GM18870 (cell line): ENCODE measurements around the gene CAPN13.

ENCODE experiments used
- ATAC-seq: cut with Tn5 transposase; IDR thresholded peaks from one replicate; pipeline ENCODE4 v1.9.1; 2021; ENCODE audit warnings: moderate library complexity; ENCODE audit not compliant: unreplicated experiment

The CAPN13 gene

DNA sequence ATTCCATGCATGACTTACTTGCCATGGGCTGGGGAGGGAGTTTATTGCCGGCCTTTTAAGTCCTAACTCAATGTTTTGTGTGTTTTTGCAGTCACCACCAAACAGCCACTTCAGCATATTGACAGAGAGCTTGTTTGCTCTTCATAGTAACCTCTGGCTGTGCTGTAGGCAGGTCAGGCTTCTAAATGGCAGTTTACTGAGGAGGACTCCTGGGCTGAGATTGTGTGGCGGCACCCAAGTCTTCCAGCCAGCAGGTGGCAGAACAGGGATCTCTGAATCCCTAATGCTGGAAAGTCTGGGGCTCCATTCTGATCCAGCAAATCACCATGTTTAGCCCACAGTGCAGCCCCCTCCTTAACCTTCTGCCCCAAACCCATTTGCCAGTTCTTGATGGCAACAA lies 121.2 kb downstream of the CAPN13 start:
- no peak for ATAC-seq

DNA sequence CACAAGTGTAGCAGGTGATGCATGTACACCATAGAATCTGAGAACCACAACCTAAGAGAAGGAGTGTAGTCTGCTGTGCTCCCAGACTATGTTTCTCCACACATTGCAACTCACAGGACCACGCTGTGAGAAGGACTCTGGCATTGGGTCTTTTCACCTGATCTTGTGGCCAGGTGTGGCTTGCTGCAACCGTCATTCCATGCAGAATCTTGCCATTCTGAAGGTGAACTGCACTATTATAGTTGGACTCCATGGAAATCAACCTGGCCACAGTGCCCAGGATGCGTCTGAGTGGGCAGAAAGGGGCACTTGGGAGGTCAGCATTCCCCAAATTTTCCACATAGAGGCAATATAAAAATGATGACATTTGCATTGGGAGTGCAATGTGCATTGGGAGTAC lies 122.2 kb downstream of the CAPN13 start:
- ATAC-seq, result no peak

DNA sequence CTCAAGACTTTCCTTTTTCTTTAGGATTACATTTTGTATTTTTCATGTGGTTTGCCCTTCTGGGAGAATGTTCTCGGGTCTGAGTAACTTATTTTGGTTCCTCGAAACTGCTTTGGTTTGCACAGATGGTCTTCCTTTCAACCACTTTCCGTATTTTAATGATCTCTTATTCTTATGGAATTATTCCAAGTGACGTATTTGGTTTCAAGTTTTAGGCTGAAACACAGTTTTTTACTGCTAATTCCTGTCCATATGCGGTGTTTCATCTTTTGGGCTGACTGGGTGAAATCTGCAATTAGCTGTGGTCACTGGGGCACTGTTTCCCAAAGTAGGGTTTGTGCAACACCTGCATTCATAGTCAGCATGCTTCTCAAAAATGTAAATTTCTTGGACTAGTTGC lies 122.7 kb downstream of the CAPN13 start:
- ATAC-seq, result no peak

DNA sequence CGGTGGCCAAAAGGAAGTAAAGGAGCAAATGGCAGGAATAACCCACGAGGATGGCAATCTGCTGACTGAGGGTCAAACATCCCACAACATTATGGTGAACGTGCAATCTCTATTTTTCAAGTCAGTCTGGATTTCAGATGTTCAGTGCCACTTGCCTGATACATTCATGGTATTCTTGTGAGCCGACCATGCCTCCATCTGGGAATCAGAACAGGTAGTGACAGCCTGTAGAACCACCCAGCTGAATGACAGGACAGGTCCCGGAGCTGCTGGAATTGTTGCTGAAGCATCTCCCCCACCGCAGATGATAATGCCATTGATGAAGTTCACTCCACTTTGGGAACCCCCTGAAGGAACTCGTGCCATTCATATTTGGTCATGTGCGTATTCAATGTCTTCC lies 123.2 kb downstream of the CAPN13 start:
- ATAC-seq, result no peak

DNA sequence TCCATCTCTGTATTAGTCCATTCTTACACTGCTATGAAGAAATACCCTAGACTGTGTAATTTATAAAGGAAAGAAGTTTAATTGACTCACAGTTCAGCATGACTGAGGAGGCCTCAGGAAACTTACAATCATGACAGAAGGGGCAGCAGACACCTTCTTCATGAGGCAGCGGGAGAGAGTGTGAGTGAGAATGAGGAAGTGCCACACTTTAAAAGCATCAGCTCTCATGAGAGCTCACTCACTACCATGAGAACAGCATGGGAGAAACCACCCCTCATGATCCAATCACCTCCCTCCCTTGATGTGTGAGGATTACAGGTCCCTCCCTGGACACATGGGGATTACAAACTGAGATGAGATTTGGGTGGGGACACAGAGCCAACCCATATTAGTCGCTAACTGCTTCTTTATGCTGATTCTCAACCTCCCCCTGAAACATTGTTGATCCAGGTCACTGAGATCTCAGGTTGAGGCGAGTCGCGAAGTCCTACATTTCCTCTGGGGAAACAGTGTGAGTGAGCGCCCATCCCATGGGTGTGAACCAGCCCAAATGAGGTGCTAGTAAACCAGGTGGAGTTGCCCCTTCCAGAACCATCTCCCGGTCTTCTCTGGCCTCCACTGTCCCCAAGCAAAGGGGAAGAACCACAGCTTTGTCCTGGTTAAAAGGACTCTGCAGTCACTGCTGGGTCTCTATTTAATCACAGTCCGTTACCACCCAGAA lies 123.8 kb downstream of the CAPN13 start:
- ATAC-seq, result no peak

DNA sequence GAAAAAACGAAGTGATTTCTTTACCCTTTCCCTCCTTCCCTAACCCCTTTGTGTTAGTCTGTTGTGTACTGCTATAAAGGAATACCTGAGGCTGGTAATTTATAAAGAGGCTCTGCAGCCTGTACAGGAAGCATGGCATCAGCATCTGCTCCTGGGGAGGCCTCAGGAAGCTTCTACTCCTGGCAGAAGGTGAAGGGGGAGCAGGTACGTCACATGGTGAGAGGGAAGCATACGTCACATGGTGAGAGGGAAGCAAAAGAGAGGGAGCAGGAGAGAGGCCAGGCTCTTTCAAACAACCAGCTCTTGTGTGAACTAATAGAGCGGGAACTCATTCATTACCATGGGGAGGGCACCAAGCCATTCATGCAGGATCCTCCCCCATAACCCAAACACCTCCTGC lies 126.2 kb downstream of the CAPN13 start:
- ATAC-seq, result no peak

DNA sequence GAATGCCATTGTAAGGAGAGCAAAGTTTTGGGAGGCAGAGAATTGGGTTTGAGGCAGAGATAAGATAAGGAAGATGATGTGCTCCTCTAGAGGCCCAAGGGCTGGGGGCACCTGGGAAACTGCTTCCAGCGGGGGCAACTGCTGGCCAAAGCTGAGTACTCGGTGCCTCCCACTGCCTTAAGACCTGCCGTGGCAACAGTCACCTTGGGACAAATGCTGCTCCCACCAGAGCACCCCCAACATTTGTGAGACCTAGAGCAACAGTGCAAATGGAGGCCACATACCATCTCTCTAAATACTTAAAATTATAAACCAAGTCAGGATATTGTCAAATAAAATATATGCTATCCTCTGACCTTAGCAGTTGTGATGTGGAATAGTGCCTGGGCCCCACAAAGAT lies 127.1 kb downstream of the CAPN13 start:
- no peak for ATAC-seq

DNA sequence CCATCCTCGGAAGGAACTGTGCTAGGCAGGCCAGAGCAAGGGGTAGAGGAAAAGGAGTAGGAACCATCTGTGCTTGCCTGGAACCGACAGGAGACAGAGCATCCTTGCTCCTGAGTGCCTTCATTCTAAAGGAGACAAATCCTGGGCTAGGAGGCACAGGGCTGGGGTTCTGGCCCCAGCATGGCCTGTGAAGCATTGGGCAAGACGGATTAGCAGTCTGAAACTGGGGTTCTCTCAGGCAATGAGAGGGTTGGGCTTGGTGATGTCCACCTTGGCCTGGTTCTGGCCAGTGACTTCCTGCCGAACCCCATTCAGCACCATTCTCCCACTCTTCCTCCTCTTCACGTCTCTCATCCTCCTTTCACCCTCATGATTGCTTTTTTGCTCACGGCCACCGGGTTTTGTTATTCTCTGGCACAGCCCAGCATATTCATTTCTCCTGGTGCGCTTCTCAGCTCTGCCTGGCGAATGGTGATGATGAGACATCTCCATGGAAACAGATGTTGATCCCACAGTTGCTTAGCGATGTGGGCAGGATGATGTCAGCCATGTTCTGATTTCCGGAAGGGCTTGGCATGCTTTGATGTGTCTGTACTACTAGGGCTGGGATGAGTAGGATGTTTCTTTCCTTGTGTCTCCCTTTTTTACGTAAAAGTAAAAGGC lies 127.7 kb downstream of the CAPN13 start:
- ATAC-seq, result no peak

DNA sequence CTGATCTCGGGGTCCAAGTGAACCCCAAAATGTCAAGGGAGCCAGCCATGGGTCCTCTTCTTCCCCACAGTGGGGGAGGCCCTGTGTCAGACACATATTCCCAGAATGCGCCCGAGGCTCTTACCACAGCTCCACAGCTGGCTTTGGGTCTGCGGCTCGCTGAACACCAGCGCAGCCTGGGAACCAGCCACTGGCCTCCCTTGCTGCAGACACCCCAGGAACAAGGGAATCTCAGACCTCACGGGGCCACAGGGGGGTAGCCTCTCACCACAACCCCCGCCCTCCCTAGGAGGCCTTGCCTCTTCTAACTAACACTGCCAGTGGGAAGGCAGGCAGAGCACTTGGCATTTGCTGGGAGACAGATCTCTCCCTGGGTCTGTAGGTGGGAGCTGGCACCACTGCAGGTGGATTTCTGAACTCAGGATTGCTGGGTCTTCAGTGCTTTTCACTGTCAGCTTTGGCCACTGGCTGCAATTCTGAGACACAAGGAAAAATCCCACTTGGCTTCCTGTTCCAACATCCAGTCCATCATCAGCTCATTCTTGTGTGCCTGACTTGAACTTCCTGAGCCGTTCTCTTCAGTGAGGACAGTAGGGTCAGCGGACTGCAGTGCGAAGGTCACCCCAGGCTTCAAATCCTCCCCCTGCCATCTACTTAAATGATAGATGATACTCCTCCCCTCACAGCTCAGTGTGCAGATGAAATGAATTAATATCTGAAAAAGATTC lies 128.7 kb downstream of the CAPN13 start:
- no peak for ATAC-seq

DNA sequence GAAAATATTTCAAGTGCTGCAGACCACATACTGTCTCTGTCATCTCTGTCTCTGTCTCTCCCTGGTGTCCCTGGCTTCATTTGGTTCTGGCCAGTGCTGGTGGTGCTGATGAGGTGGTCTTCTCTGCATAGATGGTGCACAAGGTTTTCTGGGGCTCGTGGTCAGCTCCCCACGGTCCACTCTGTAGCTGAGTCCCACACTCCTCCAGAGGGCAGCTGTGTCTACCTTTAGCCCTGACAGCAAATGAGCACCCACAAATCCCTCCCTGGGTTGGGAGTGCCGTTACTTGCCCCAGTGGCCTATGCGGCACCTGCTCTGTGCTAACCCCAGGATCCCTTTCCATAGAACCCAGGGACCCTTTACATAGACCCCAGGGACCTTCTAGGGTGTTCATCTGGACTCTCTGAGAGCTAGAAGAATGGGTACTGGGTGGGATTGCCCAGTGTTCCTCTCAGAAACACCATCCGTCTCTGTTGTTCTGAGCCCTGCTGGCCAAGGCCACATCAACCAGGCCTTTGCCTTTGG lies 129.3 kb downstream of the CAPN13 start:
- ATAC-seq, result no peak

DNA sequence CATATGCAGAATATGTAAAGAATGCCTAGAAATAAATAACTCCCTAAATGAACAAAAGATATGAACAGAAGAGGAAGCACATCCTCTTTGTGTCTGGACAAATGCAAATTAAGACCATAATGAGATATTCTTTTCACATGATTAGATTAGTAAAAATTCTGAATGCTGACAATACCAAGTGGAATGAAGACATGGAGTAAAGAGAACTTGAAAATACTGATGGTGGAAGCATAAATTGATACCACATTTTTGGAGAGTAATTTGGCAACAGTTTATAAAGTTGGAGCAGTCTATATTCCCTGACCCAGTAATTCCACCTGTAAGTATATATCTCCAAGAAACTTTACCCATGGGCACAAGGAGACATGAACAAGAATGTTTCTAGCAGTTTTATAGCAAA lies 130.0 kb downstream of the CAPN13 start:
- no peak for ATAC-seq

DNA sequence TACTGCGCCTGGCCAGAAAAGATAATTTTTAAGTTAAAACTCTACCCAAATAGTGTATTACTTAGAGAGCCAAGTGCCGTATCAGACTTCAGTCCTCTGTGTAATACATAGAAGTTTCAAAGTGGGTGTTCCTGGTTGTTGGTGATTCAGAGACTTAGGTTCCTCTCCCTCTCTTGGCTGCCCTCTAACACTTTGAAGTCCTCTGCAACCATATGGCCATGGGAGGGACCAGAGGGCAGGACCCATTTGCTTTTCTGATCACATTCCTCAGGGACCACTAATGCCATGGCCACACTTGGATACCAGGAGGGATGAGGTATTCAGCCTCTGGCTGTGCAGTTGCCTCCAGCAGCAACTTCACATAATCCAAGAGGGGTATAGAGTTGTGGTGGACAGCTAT lies 131.5 kb downstream of the CAPN13 start:
- no peak for ATAC-seq

DNA sequence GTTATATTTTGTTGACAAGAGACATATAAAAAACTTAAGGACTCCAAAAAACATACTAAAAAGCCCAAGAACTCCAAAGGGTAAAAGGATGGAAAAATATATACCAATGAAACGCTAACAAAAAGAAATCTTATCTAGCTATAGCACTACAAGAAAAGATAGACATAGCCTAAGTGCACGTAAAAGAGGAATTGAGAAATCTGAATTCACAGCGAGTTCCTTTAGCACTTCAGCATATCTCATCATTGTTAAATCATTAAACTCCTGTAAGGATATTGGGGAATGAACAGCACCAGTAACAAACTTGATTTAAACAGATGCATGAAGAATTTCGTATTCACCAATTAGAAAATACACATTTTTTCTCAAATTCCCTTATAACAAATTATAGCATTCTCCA lies 134.1 kb downstream of the CAPN13 start:
- ATAC-seq, result no peak
